Small intestine (tissue), 7 donors: ENCODE measurements around the gene MRO. TPM values are rescaled to one million over a fixed set of nuclear protein-coding genes. Genes with fewer than 3 reads are reported as not detected.

Experiments
- DNase-seq, 2 donors: peaks; one replicate each; pipeline versions ENCODE4 v3.0.0 to v3.0.0-alpha.2; 2013
- FAIRE-seq: peaks from 2 replicates; lab custom pipeline; 2012; peaks lifted over from hg19 to GRCh38; lab: Jason Lieb, UNC
- H3K27ac ChIP-seq, 3 donors: one replicate each; pipeline ENCODE4 v1.5.1; 2013; ENCODE audit warnings: low read length in 2 of 3, mild to moderate bottlenecking in 2 of 3, control low read depth in 1 of 3, inconsistent platforms in 1 of 3, low read depth in 1 of 3, moderate library complexity in 1 of 3
- H3K27me3 ChIP-seq, 3 donors: one replicate each; pipeline ENCODE4 v1.6.1; 2013; ENCODE audit warnings: low read length in 3 of 3, inconsistent platforms in 1 of 3; ENCODE audit not compliant: control insufficient read depth in 3 of 3, insufficient read depth in 3 of 3
- H3K36me3 ChIP-seq, 3 donors: one replicate each; pipeline ENCODE4 v1.6.1; 2013; ENCODE audit warnings: low read length in 3 of 3, inconsistent platforms in 1 of 3, low read depth in 1 of 3, mild to moderate bottlenecking in 1 of 3, moderate library complexity in 1 of 3; ENCODE audit not compliant: control insufficient read depth in 3 of 3, insufficient read depth in 2 of 3
- H3K4me1 ChIP-seq, 3 donors: one replicate each; pipeline ENCODE4 v1.6.1; 2013; ENCODE audit warnings: low read length in 2 of 3, inconsistent platforms in 1 of 3, low read depth in 1 of 3, mild to moderate bottlenecking in 1 of 3, moderate library complexity in 1 of 3; ENCODE audit not compliant: control insufficient read depth in 3 of 3, insufficient read depth in 2 of 3
- H3K4me3 ChIP-seq, 3 donors: one replicate each; pipeline ENCODE4 v1.5.1; 2013; ENCODE audit warnings: low read length in 3 of 3, control low read depth in 1 of 3, inconsistent platforms in 1 of 3, low read depth in 1 of 3, mild to moderate bottlenecking in 1 of 3, moderate library complexity in 1 of 3
- H3K9me3 ChIP-seq, 2 donors: one replicate each; pipeline ENCODE4 v1.6.1; 2013; ENCODE audit warnings: low read depth in 1 of 2, low read length in 1 of 2; ENCODE audit not compliant: control insufficient read depth in 2 of 2, insufficient read depth in 1 of 2
- WGBS, 3 donors: extraction: QIAGEN DNeasy Blood & Tissue Kit; methylation state at CpG; one replicate each; pipeline ENCODE4 v1.1.7; 2013; 5-methylcytosine and 5-hydroxymethylcytosine counted together
- polyA plus RNA-seq, 4 donors: library from polyadenylated mRNA; stranded (reverse) in 3 of 4; unstranded in 1 of 4; fragments of 200-250 nt in 3 of 4; fragments of 120-200 nt in 1 of 4; gene quantifications; one replicate each; pipeline versions ENCODE4 v1.2.1 to v1.2.3, GENCODE V29; 2013
- donor health status: healthy with polysubstance abuse.
- donor health status: control.
- donor health status: control.
- donor health status: Bipolar disorder and iron deficiency.
- donor health status: healthy.

MRO gene
- polyA plus RNA-seq, 4 donors: 2.9 to 19.2 (median 7.7) TPM

DNA sequence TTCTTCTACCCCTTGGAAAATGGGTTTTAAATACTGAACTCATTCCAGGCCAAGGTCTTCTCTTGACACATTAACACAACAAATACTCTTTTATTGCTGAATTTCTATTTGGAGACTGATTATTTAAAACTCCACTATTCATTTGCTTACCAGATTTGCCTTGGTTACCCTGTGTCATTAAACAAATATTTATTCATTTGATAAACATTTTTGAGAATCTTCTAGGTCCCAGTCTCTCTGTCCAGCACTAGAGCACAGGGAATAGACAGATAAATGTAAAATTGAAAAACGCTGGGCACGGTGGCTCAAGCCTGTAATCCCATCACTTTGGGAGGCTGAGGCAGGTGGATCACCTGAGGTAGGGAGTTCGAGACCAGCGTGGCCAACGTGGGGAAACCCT is 9.8 kb upstream of the MRO start:
- DNase-seq (no peak), FAIRE-seq (no peak)
- no peaks in the 10 kb centered on the region for H3K27me3 ChIP-seq
- no peaks in the 10 kb centered on the region for H3K9me3 ChIP-seq
- peaks cover 2 to 15% (median 4%) of the 10 kb centered on the region in 3 donors for H3K4me1 ChIP-seq
- no peak overlapping the region for H3K4me3 ChIP-seq
- H3K27ac ChIP-seq: no peak overlapping the region
- WGBS, 3 donors: 79 to 85% (median 80%) methylated on average over 5 of the region's 5 CpGs
- no peaks in the 10 kb centered on the region for H3K36me3 ChIP-seq

- 19 to 69% (median 28%) methylated on average over 5 of the region's 5 CpGs for WGBS, 3 donors
- no peak overlapping the region for H3K27ac ChIP-seq
Observed at GRCh38 chr18:50826027-50826426, 6.2 kb upstream of the MRO start.

DNA sequence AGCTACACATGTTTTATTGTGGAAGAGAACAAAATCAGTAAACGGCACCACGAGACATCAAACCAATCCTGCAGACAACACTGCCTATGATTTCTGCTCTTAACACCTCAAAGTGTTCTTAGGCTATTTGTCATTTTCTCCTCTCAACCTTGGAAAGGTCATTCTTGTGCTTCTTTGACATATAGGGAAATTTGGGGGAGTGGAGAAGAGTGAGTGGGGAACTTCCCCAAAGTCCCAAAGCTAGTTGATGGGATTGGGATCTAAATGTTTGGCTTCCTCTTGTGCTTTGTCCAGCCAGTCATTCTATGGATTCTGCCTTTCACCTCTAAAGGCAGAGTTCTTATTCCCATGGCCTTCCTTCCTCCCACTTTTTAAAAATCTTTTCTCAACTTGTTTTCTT is 5.8 kb upstream of the MRO start:
- no peaks in the 10 kb centered on the region for H3K9me3 ChIP-seq
- no peak overlapping the region for H3K4me3 ChIP-seq
- H3K4me1 ChIP-seq: peaks cover 2 to 28% (median 9%) of the 10 kb centered on the region in 3 donors
- no peaks in the 10 kb centered on the region for H3K27me3 ChIP-seq
- H3K36me3 ChIP-seq: no peaks in the 10 kb centered on the region
- DNase-seq: no peak
- 90 to 94% (median 93%) methylated on average over 2 of the region's 2 CpGs for WGBS, 3 donors
- FAIRE-seq: no peak
- H3K27ac ChIP-seq: no peak overlapping the region

More at GRCh38 chr18:50826027-50826426, 6.2 kb upstream of the MRO start:
- no peaks in the 10 kb centered on the region for H3K9me3 ChIP-seq
- no peak overlapping the region for H3K4me3 ChIP-seq
- FAIRE-seq (no peak), DNase-seq (peak in 1 of 2 donors; percentile 29)
- H3K36me3 ChIP-seq: no peaks in the 10 kb centered on the region
- H3K27me3 ChIP-seq: no peaks in the 10 kb centered on the region
- peaks cover 2 to 25% (median 8%) of the 10 kb centered on the region in 3 donors for H3K4me1 ChIP-seq

GRCh38 chr18:50822756-50823155 is 2.9 kb upstream of the MRO start:
- Histone ChIP-seq H3K4me3 (no peak overlapping the region), H3K27me3 (no peaks in the 10 kb centered on the region), H3K4me1 (peaks cover 2 to 35% (median 12%) of the 10 kb centered on the region in 3 donors), H3K9me3 (no peaks in the 10 kb centered on the region), H3K27ac (no peak overlapping the region), H3K36me3 (no peaks in the 10 kb centered on the region)
- DNase-seq (peak; percentile 51 to 86), FAIRE-seq (no peak)
- WGBS, 3 donors: 39 to 73% (median 60%) methylated on average over 10 of the region's 10 CpGs

DNA sequence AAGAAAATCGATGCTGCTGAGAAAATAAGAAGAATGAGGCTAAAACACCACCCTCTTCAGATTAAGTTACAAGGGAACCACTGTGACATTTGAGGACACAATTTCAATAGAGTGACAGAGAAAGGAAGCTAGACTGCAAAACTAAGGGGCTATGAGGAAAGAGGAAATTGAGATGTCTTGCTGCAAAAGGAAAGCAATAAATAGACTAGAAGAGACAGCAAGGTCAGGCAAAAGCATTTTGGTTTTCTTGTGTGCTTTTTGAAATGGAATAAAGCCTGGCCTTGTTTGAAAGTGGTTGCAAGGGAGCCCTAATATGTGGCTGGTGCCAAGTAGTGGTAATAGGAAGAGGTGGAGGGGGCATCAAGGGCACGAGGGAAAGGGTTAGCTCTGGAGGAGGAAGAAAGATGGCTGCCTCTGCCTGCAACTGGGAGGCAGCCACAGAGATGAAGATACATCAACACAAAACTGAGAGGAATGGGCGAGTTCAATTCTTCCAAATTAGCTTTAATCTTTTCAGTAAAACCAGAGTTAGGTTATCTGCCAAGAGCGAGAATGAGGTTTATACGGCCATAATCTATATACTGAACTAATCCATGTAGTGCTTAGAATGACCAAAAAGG is 1.2 kb upstream of the MRO start:
- Histone ChIP-seq H3K36me3 (no peaks in the 10 kb centered on the region), H3K9me3 (no peaks in the 10 kb centered on the region), H3K27ac (peak overlapping the region in 1 of 3 donors; percentile 35), H3K4me1 (peaks cover 2 to 27% (median 11%) of the 10 kb centered on the region in 3 donors), H3K27me3 (no peaks in the 10 kb centered on the region), H3K4me3 (no peak overlapping the region)
- WGBS, 3 donors: 62 to 65% (median 65%) methylated on average over 5 of the region's 5 CpGs
- DNase-seq: no peak
- FAIRE-seq: no peak

- H3K36me3 ChIP-seq: no peaks in the 10 kb centered on the region
- no peaks in the 10 kb centered on the region for H3K27me3 ChIP-seq
- H3K4me1 ChIP-seq: peaks cover 0 to 20% (median 7%) of the 10 kb centered on the region in 3 donors
- FAIRE-seq: no peak
- H3K4me3 ChIP-seq: peak overlapping the region in 2 of 3 donors; percentile 31 to 47
- no peaks in the 10 kb centered on the region for H3K9me3 ChIP-seq
- peak in 1 of 2 donors; percentile 81 for DNase-seq
- WGBS, 3 donors: 5 to 17% (median 6%) methylated on average over 16 of the region's 16 CpGs
- H3K27ac ChIP-seq: peak overlapping the region in 2 of 3 donors; percentile 21 to 29
Observed at GRCh38 chr18:50819027-50819727, 639 bp downstream of the MRO start.

DNA sequence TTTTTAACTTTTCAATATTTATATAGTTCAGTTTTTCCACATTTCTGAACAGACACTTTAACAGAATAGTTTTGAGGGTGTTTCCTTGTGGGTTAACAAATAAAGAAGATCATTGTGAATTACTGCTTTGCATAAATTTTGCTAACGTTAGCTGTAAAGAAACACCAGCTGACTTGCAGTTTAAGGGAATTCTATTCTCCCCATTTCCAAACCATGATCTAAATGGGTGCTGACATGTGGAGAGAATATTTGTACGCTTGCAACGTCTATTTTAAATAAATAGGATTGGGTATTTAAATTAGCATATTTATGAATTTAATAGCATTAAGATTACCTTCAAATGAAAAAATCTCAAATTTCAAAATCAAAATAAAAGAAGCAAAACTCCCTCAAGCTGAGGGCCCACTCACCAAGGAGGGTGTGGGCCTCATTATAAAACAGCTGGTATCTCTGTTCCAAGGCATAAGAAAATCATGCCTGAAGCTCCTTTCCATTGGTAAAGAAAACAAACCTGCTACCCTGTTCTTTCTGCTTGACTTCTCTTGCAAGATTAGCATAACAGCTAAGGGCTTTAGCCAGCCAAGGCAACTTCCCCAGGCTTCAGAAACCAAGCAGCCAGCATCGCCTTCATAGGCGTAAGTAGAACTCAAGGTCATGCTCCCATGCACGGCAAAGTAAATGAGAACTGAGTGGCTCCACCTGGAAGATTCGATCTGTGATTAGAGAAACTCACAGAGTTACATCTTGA is 3.2 kb downstream of the MRO start:
- no peak for DNase-seq
- no peak for FAIRE-seq
- H3K27me3 ChIP-seq: no peaks in the 10 kb centered on the region
- no peak overlapping the region for H3K4me3 ChIP-seq
- H3K36me3 ChIP-seq: no peaks in the 10 kb centered on the region
- H3K4me1 ChIP-seq: peaks cover 0 to 11% (median 3%) of the 10 kb centered on the region in 3 donors
- WGBS, 3 donors: 78 to 83% (median 81%) methylated on average over 7 of the region's 7 CpGs
- no peaks in the 10 kb centered on the region for H3K9me3 ChIP-seq
- no peak overlapping the region for H3K27ac ChIP-seq

GRCh38 chr18:50814395-50814794 is 5.4 kb downstream of the MRO start:
- H3K4me3 ChIP-seq: no peak overlapping the region
- H3K36me3 ChIP-seq: no peaks in the 10 kb centered on the region
- no peak overlapping the region for H3K27ac ChIP-seq
- no peaks in the 10 kb centered on the region for H3K27me3 ChIP-seq
- H3K9me3 ChIP-seq: no peaks in the 10 kb centered on the region
- H3K4me1 ChIP-seq: peaks cover 0 to under 1% (median 0%) of the 10 kb centered on the region in 3 donors
- DNase-seq: no peak
- no peak for FAIRE-seq
- WGBS, 3 donors: 71 to 78% (median 78%) methylated on average over 7 of the region's 7 CpGs
